Hematopoietic multipotent progenitor cell treated with erythropoietin and hydrocortisone succinate and interleukin-3 and kit ligand, for 17 days (in vitro differentiated cells): ENCODE measurements around the gene PGAP2.
"Not testable (repeated sequence)": the region's sequence is repeated elsewhere in the genome, so short reads cannot be mapped to it uniquely, and the experiment has no call there.

Experiments used
- DNase-seq: peaks from one replicate; pipeline ENCODE4 v3.0.0-alpha.2; 2015; ENCODE audit warnings: low spot score

Gene PGAP2

GRCh38 chr11:3803726-3804495 lies 4.4 kb upstream of the PGAP2 start:
- DNase-seq = no peak

- DNase-seq = peak; percentile 30
Observed at GRCh38 chr11:3808861-3809623, 682 bp downstream of the PGAP2 start.

- DNase-seq = no peak
Observed at GRCh38 chr11:3809624-3809928, 1.2 kb downstream of the PGAP2 start.

- no peak for DNase-seq
Observed at GRCh38 chr11:3810446-3810845, 2.1 kb downstream of the PGAP2 start.

GRCh38 chr11:3810951-3811350 lies 2.6 kb downstream of the PGAP2 start:
- no peak for DNase-seq

- DNase-seq = not testable (repeated sequence)
Observed at GRCh38 chr11:3814832-3815231, 6.5 kb downstream of the PGAP2 start.

- DNase-seq = no peak
Observed at GRCh38 chr11:3815845-3816244, 7.5 kb downstream of the PGAP2 start.

- DNase-seq = no peak
Observed at GRCh38 chr11:3816673-3817072, 8.3 kb downstream of the PGAP2 start.

- no peak for DNase-seq
Observed at GRCh38 chr11:3817181-3817800, 8.9 kb downstream of the PGAP2 start.

- DNase-seq = no peak
Observed at GRCh38 chr11:3820971-3821370, 12.6 kb downstream of the PGAP2 start.

GRCh38 chr11:3822312-3822711 lies 14.0 kb downstream of the PGAP2 start:
- no peak for DNase-seq

GRCh38 chr11:3823303-3823702 lies 14.9 kb downstream of the PGAP2 start:
- no peak for DNase-seq

GRCh38 chr11:3823762-3824506 lies 15.6 kb downstream of the PGAP2 start:
- DNase-seq = no peak

GRCh38 chr11:3824714-3825472 lies 16.5 kb downstream of the PGAP2 start:
- DNase-seq = peak; percentile 86

- no peak for DNase-seq
Observed at GRCh38 chr11:3825473-3826154, 17.3 kb downstream of the PGAP2 start.

GRCh38 chr11:3826721-3827120 lies 18.4 kb downstream of the PGAP2 start:
- no peak for DNase-seq

GRCh38 chr11:3827434-3828186 lies 19.2 kb downstream of the PGAP2 start:
- DNase-seq = no peak

GRCh38 chr11:3830088-3830487 lies 21.7 kb downstream of the PGAP2 start:
- DNase-seq = no peak

GRCh38 chr11:3830730-3831129 lies 22.4 kb downstream of the PGAP2 start:
- DNase-seq = no peak
